ENCODE measurements around the gene TTLL10. TPM values are rescaled to one million over a fixed set of nuclear protein-coding genes. Genes with fewer than 3 reads are reported as not detected.

Gene TTLL10
- total and polyA plus RNA-seq, 2 experiments from 2014 or later = 0.45 TPM; not detected in 1

DNA sequence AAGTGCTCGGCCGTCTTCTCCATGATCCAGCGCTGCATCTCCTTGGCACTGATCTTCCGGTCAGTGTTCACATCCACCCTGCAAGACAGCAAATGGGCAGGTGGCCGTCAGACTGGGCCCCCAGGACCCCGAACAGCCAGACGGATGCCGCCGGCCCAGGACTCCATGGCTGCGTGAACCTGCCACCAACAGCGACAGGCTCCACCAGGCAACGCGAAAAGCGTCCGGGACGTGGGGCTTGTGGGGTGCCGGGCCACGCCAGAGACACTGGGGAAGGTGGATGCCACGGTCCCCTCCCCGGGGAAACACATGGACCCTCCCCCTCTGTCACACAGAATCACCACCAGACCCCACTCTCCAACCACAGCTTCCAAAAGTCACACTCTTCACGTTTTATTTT, 50.2 kb downstream of the TTLL10 start:
- H3K4me3 ChIP-seq = no peak overlapping the region
- no peaks in the 10 kb centered on the region for H3K27me3 ChIP-seq (ENCODE audit: insufficient read depth)
- no peak overlapping the region for H2AFZ ChIP-seq
- H3K36me3 Mint-ChIP-seq (ENCODE audit: low read depth) = peaks cover 32% of the 10 kb centered on the region
- no peak overlapping the region for H3K4me2 ChIP-seq
- no peak overlapping the region for H3K27ac ChIP-seq (ENCODE audit: low read depth)
- no peaks in the 10 kb centered on the region for H3F3A ChIP-seq (replicated peaks; ENCODE audit: low read depth)
- no peaks in the 10 kb centered on the region for H3K9me2 ChIP-seq (ENCODE audit: insufficient read depth)
- H3K4me3 Mint-ChIP-seq = no peak overlapping the region
- no peaks in the 10 kb centered on the region; the same call in 2 of the 3 replicates for H3K9me3 Mint-ChIP-seq
- DNase-seq (ENCODE audit: low spot score) (no peak), ATAC-seq (no peak)
- no peaks in the 10 kb centered on the region for H3K4me1 ChIP-seq (ENCODE audit: insufficient read depth)
- no peak overlapping the region for H3K27ac Mint-ChIP-seq
- TF ChIP-seq ZNF114 (CRISPR knock-in tag; IDR thresholded peaks at IDR 0.05) = no peak
- no peak for TF ChIP-seq JUNB (IDR thresholded peaks at IDR 0.05; ENCODE audit: unreplicated experiment)
- TF ChIP-seq, protein P1, sequence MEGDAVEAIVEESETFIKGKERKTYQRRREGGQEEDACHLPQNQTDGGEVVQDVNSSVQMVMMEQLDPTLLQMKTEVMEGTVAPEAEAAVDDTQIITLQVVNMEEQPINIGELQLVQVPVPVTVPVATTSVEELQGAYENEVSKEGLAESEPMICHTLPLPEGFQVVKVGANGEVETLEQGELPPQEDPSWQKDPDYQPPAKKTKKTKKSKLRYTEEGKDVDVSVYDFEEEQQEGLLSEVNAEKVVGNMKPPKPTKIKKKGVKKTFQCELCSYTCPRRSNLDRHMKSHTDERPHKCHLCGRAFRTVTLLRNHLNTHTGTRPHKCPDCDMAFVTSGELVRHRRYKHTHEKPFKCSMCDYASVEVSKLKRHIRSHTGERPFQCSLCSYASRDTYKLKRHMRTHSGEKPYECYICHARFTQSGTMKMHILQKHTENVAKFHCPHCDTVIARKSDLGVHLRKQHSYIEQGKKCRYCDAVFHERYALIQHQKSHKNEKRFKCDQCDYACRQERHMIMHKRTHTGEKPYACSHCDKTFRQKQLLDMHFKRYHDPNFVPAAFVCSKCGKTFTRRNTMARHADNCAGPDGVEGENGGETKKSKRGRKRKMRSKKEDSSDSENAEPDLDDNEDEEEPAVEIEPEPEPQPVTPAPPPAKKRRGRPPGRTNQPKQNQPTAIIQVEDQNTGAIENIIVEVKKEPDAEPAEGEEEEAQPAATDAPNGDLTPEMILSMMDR (conservative IDR thresholded peaks at IDR 0.05; ENCODE audit: low read depth in 2 of 2) = no peak
- peaks cover 11% of the 10 kb centered on the region for H3K27me3 Mint-ChIP-seq (ENCODE audit: insufficient read depth, low read depth, poor library complexity)
- peaks cover 7% of the 10 kb centered on the region; the same call in 1 of the 2 replicates for H3K79me2 ChIP-seq (replicated peaks; ENCODE audit: insufficient read depth)
- H4K20me1 ChIP-seq (replicated peaks; ENCODE audit: insufficient read depth) = peaks cover 5% of the 10 kb centered on the region; the same call in 1 of the 2 replicates
- peaks cover 3% of the 10 kb centered on the region; the same call in 1 of the 2 replicates for H3K36me3 ChIP-seq (ENCODE audit: insufficient read depth)
- H3K4me1 Mint-ChIP-seq = no peaks in the 10 kb centered on the region

DNA sequence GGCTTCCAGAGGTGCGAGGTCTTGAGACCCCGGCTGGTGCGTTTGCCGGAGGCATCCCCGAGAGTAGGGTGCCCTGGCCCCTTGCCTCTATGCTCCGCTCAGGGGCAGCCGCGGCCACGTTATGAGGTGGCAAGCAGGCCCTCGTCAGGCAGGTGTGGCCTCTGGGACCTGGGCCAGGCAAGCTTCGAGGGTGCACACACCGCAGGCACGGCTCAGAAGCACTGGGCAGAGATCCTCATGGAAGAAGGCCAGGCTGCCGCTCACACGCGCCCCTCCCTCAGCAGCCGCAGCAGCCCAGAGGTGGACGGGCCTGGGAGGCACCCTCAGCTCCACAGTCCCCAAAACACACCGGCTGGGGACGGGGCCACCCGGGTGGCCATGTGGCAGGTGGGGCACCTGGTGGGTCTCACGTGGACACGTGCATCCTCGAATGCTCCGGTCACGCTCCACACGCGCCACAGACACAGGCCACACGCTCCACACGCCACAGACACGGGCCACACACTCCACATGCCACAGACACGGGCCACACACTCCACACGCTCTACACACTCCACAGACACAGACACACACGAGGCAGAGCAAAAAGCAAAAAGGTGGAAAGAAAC, 51.7 kb downstream of the TTLL10 start:
- H3K36me3 ChIP-seq (ENCODE audit: insufficient read depth) = peaks cover 3% of the 10 kb centered on the region; the same call in 1 of the 2 replicates

More for the DNA sequence above, 51.7 kb downstream of the TTLL10 start:
- Histone ChIP-seq H4K20me1 (replicated peaks; ENCODE audit: insufficient read depth) (peaks cover 5% of the 10 kb centered on the region; the same call in 1 of the 2 replicates), H3K4me3 (no peak overlapping the region), H2AFZ (no peak overlapping the region), H3K9me2 (ENCODE audit: insufficient read depth) (no peaks in the 10 kb centered on the region), H3F3A (replicated peaks; ENCODE audit: low read depth) (no peaks in the 10 kb centered on the region), H3K27ac (ENCODE audit: low read depth) (no peak overlapping the region), H3K27me3 (ENCODE audit: insufficient read depth) (no peaks in the 10 kb centered on the region), H3K4me2 (no peak overlapping the region), H3K4me1 (ENCODE audit: insufficient read depth) (no peaks in the 10 kb centered on the region), H3K79me2 (replicated peaks; ENCODE audit: insufficient read depth) (peaks cover 21% of the 10 kb centered on the region)
- Mint-ChIP-seq H3K36me3 (ENCODE audit: low read depth) (peaks cover 38% of the 10 kb centered on the region), H3K27ac (0 out of 2 replicates have a peak overlapping the region, but pooled peaks have one; percentile 4), H3K4me3 (no peak overlapping the region), H3K9me3 (no peaks in the 10 kb centered on the region; the same call in 2 of the 3 replicates), H3K27me3 (ENCODE audit: insufficient read depth, low read depth, poor library complexity) (peaks cover 9% of the 10 kb centered on the region), H3K4me1 (no peaks in the 10 kb centered on the region)
- DNase-seq (ENCODE audit: low spot score) (no peak), ATAC-seq (no peak)
- no peak for TF ChIP-seq ZNF331 (CRISPR knock-in tag; IDR thresholded peaks at IDR 0.05; ENCODE audit: low read depth)
- TF ChIP-seq, protein P1 (conservative IDR thresholded peaks at IDR 0.05; ENCODE audit: low read depth in 2 of 2) = no peak
- TF ChIP-seq ZNF114 (CRISPR knock-in tag; IDR thresholded peaks at IDR 0.05) = no peak

Data from GM23338 (cell line).